Osteoblast (primary cell): ENCODE results near the gene IQUB. TPM values are rescaled to one million over a fixed set of nuclear protein-coding genes. Genes with fewer than 3 reads are reported as not detected.
A peak's percentile ranks its signal among the peaks of the same experiment; 100 is the strongest.

Experiments
- DNase-seq: peaks from one replicate; pipeline ENCODE4 v3.0.0; 2011; ENCODE audit warnings: low spot score, mixed read lengths; ENCODE audit not compliant: insufficient read length; ENCODE audit errors: missing footprints
- H2AFZ ChIP-seq: 2 replicates; pipeline ENCODE4 v1.6.0; 2011; ENCODE audit warnings: mild to moderate bottlenecking, low read length
- H3K27ac ChIP-seq: 2 replicates; pipeline ENCODE4 v1.5.1; 2011; ENCODE audit warnings: mild to moderate bottlenecking, low read depth, low read length, moderate library complexity
- H3K27me3 ChIP-seq: 2 replicates; pipeline ENCODE4 v1.6.0; 2012; ENCODE audit warnings: mild to moderate bottlenecking, control low read depth, inconsistent platforms, low read length, moderate library complexity; ENCODE audit not compliant: insufficient read depth
- H3K36me3 ChIP-seq: 2 replicates; pipeline ENCODE4 v1.5.1; 2011; ENCODE audit warnings: mild to moderate bottlenecking, low read length, control low read depth, moderate library complexity; ENCODE audit not compliant: insufficient read depth
- H3K4me1 ChIP-seq: 2 replicates; pipeline ENCODE4 v1.5.1; 2011; ENCODE audit warnings: mild to moderate bottlenecking, low read length, control low read depth, moderate library complexity; ENCODE audit not compliant: insufficient read depth
- H3K4me2 ChIP-seq: 2 replicates; pipeline ENCODE4 v1.6.0; 2011; ENCODE audit warnings: mild to moderate bottlenecking, low read length; ENCODE audit not compliant: insufficient read depth
- H3K4me3 ChIP-seq: fragments of 200-600 bp; sonication (generic); 3 replicates; pipeline ENCODE4 v1.5.1; 2012; ENCODE audit warnings: mild to moderate bottlenecking, low read length, inconsistent platforms; ENCODE audit not compliant: insufficient read depth
- H3K79me2 ChIP-seq: 2 replicates; pipeline ENCODE4 v1.6.0; 2012; ENCODE audit warnings: mild to moderate bottlenecking, low read length, control low read depth, inconsistent platforms; ENCODE audit not compliant: insufficient read depth
- H3K9me3 ChIP-seq: 2 replicates; pipeline ENCODE4 v1.5.1; 2011; ENCODE audit warnings: low read depth, low read length, control low read depth
- H4K20me1 ChIP-seq: 2 replicates; pipeline ENCODE4 v1.6.0; 2012; ENCODE audit warnings: mild to moderate bottlenecking, low read length, control low read depth; ENCODE audit not compliant: insufficient read depth
- total RNA-seq: library from RNA; depleted of rRNA; stranded (reverse); fragments of >200 nt; gene quantifications from 2 replicates; pipeline ENCODE4 v1.2.3, GENCODE V29; 2012
- TF ChIP-seq, protein P1 (sequence below): IDR thresholded peaks from 2 replicates; pipeline ENCODE4 v1.5.1; 2011; ENCODE audit warnings: mild to moderate bottlenecking, low read depth, low read length, moderate library complexity; ENCODE audit errors: extremely low read depth

IQUB gene
- total RNA-seq, 1 donor, result 0.72 TPM

GRCh38 chr7:123498031-123498430 lies 36.4 kb downstream of the IQUB start:
- H3K4me2 ChIP-seq, result no peak overlapping the region
- TF ChIP-seq, protein P1, sequence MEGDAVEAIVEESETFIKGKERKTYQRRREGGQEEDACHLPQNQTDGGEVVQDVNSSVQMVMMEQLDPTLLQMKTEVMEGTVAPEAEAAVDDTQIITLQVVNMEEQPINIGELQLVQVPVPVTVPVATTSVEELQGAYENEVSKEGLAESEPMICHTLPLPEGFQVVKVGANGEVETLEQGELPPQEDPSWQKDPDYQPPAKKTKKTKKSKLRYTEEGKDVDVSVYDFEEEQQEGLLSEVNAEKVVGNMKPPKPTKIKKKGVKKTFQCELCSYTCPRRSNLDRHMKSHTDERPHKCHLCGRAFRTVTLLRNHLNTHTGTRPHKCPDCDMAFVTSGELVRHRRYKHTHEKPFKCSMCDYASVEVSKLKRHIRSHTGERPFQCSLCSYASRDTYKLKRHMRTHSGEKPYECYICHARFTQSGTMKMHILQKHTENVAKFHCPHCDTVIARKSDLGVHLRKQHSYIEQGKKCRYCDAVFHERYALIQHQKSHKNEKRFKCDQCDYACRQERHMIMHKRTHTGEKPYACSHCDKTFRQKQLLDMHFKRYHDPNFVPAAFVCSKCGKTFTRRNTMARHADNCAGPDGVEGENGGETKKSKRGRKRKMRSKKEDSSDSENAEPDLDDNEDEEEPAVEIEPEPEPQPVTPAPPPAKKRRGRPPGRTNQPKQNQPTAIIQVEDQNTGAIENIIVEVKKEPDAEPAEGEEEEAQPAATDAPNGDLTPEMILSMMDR, result no peak

GRCh38 chr7:123494193-123494796 lies 40.1 kb downstream of the IQUB start:
- Histone ChIP-seq H3K4me1 (no peaks in the 10 kb centered on the region), H3K79me2 (no peaks in the 10 kb centered on the region), H3K4me3 (no peak overlapping the region), H3K9me3 (no peaks in the 10 kb centered on the region), H3K27ac (no peak overlapping the region), H3K36me3 (no peaks in the 10 kb centered on the region), H4K20me1 (no peaks in the 10 kb centered on the region), H2AFZ (no peak overlapping the region), H3K27me3 (no peaks in the 10 kb centered on the region), H3K4me2 (no peak overlapping the region)
- TF ChIP-seq, protein P1, result peak; percentile 73
- DNase-seq, result peak; percentile 51

More at GRCh38 chr7:123498031-123498430, 36.4 kb downstream of the IQUB start:
- no peak overlapping the region for H3K4me3 ChIP-seq
- no peaks in the 10 kb centered on the region for H3K4me1 ChIP-seq
- H4K20me1 ChIP-seq, result no peaks in the 10 kb centered on the region
- no peaks in the 10 kb centered on the region for H3K27me3 ChIP-seq
- no peak for DNase-seq
- no peaks in the 10 kb centered on the region for H3K79me2 ChIP-seq
- no peak overlapping the region for H3K27ac ChIP-seq
- H2AFZ ChIP-seq, result no peak overlapping the region
- no peaks in the 10 kb centered on the region for H3K9me3 ChIP-seq
- H3K36me3 ChIP-seq, result no peaks in the 10 kb centered on the region

- Histone ChIP-seq H3K27me3 (no peaks in the 10 kb centered on the region), H3K4me2 (no peak overlapping the region), H3K4me3 (no peak overlapping the region), H3K9me3 (no peaks in the 10 kb centered on the region), H3K79me2 (no peaks in the 10 kb centered on the region), H2AFZ (no peak overlapping the region), H3K27ac (no peak overlapping the region), H3K36me3 (no peaks in the 10 kb centered on the region), H4K20me1 (no peaks in the 10 kb centered on the region), H3K4me1 (no peaks in the 10 kb centered on the region)
- TF ChIP-seq, protein P1, result peak; percentile 11
- no peak for DNase-seq
These were observed 41.9 kb downstream of the IQUB start for GRCh38 chr7:123492485-123492884.

DNA sequence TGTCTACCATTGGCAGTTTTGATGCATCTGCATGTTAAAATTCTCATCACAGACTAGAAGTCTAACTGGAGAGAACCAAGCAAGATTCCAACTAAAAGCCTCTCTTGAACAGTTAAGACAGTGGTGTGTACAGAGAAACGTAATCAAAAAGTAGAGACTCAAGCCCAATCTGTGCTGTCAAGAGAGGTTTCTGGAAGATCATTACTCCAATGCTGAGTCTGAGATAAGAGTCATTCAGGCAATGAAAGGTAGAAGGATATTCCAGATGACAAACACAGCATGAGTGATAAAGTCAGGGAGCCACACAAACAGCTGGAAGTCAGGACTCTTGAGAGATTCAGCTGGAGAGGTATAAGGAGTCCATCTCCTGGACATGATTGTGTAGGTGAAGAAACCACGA lies 48.7 kb downstream of the IQUB start:
- no peak overlapping the region for H3K27ac ChIP-seq
- H3K9me3 ChIP-seq, result no peaks in the 10 kb centered on the region
- no peak overlapping the region for H3K4me3 ChIP-seq
- DNase-seq, result no peak
- H3K4me1 ChIP-seq, result no peaks in the 10 kb centered on the region
- no peak overlapping the region for H2AFZ ChIP-seq
- TF ChIP-seq, protein P1, result no peak
- H3K79me2 ChIP-seq, result no peaks in the 10 kb centered on the region
- no peaks in the 10 kb centered on the region for H3K36me3 ChIP-seq
- H4K20me1 ChIP-seq, result no peaks in the 10 kb centered on the region
- no peaks in the 10 kb centered on the region for H3K27me3 ChIP-seq
- no peak overlapping the region for H3K4me2 ChIP-seq
